ENCODE data around the gene C2CD4D. TPM values are rescaled to one million over a fixed set of nuclear protein-coding genes. Genes with fewer than 3 reads are reported as not detected.
A peak's percentile ranks its signal among the peaks of the same experiment; 100 is the strongest.

Gene C2CD4D
- total RNA-seq, 1 experiment from 2014 or later = 0.79 TPM

GRCh38 chr1:151837197-151837596, 2.4 kb downstream of the C2CD4D start:
- Mint-ChIP-seq H3K9me3 (no peaks in the 10 kb centered on the region; a peak in 1 of 5 replicates), H3K27ac (no peak overlapping the region), H3K27me3 (ENCODE audit: low read depth) (peaks cover 39% of the 10 kb centered on the region), H3K4me1 (peaks cover 24 to 30% of the 10 kb centered on the region in 2 experiments), H3K36me3 (ENCODE audit: insufficient read depth in 1 of 3, low read depth in 3 of 3) (peaks cover 0 to 2% (median 0%) of the 10 kb centered on the region in 3 experiments; a peak in 2 of 7 replicates), H3K4me3 (peak overlapping the region; percentile 56 to 78)
- Histone ChIP-seq H3T11ph (ENCODE audit: low read length) (no peak overlapping the region), H2AFZ (ENCODE audit: low read length) (no peak overlapping the region), H4K5ac (ENCODE audit: insufficient read length, low read depth, low read length) (no peak overlapping the region), H3K9me3 (ENCODE audit: control insufficient read depth, low read depth, low read length) (no peaks in the 10 kb centered on the region), H3K23me2 (ENCODE audit: insufficient read length, low read depth, low read length, poor library complexity, severe bottlenecking) (peaks cover 30% of the 10 kb centered on the region), H3K79me1 (ENCODE audit: insufficient read depth, low read depth, low read length, poor library complexity, severe bottlenecking) (no peaks in the 10 kb centered on the region), H4K8ac (replicated peaks; ENCODE audit: insufficient read length, low read depth, low read length) (no peak overlapping the region), H2BK15ac (ENCODE audit: low read depth, low read length) (no peak overlapping the region), H3K18ac (ENCODE audit: insufficient read length, low read depth, low read length) (no peak overlapping the region), H3K4me1 (ENCODE audit: insufficient read depth, low read length) (peaks cover 2% of the 10 kb centered on the region; the same call in 1 of the 2 replicates), H3K27me3 (ENCODE audit: insufficient read depth, low read length) (peaks cover 9% of the 10 kb centered on the region; the same call in 1 of the 2 replicates), H4K91ac (ENCODE audit: insufficient read length, low read depth, low read length) (no peak overlapping the region), H2AK5ac (ENCODE audit: insufficient read length, low read length) (no peak overlapping the region), H3K14ac (ENCODE audit: insufficient read depth, low read length) (no peak overlapping the region), H2BK20ac (ENCODE audit: low read depth, low read length, poor library complexity, severe bottlenecking) (no peak overlapping the region), H2BK12ac (ENCODE audit: insufficient read length, low read depth, low read length) (no peak overlapping the region), H3K56ac (ENCODE audit: insufficient read length, low read depth, low read length) (no peak overlapping the region), H3K4ac (ENCODE audit: low read depth, low read length) (no peak overlapping the region), H3K27ac (ENCODE audit: insufficient read length, low read depth, low read length) (no peak overlapping the region), H2BK5ac (ENCODE audit: insufficient read length, low read length) (no peak overlapping the region), H3K23ac (ENCODE audit: insufficient read length, low read depth, low read length) (no peak overlapping the region), H3K4me2 (ENCODE audit: insufficient read depth, insufficient read length, low read length) (no peak overlapping the region), H2BK120ac (ENCODE audit: low read depth, low read length, poor library complexity, severe bottlenecking) (no peak overlapping the region), H3K79me2 (ENCODE audit: insufficient read depth, low read length) (no peaks in the 10 kb centered on the region), H4K20me1 (ENCODE audit: control insufficient read depth, insufficient read depth, insufficient read length) (no peaks in the 10 kb centered on the region), H3K9ac (ENCODE audit: extremely low read depth, insufficient read length, low read length) (no peak overlapping the region)
- no CpG with 5 or more reads among the region's 3 CpGs for WGBS (ENCODE audit: extremely low coverage, insufficient read length, low lambda C conversion rate)
- no peak for TF ChIP-seq CTCF (conservative IDR thresholded peaks at IDR 0.05)
- DNase-seq = no peak

Data from H9 (cell line).